ENCODE results near the gene COL27A1. TPM values are rescaled to one million over a fixed set of nuclear protein-coding genes. Genes with fewer than 3 reads are reported as not detected.

COL27A1 gene
- total RNA-seq, 1 donor from 2014 or later: 6.4 TPM

DNA sequence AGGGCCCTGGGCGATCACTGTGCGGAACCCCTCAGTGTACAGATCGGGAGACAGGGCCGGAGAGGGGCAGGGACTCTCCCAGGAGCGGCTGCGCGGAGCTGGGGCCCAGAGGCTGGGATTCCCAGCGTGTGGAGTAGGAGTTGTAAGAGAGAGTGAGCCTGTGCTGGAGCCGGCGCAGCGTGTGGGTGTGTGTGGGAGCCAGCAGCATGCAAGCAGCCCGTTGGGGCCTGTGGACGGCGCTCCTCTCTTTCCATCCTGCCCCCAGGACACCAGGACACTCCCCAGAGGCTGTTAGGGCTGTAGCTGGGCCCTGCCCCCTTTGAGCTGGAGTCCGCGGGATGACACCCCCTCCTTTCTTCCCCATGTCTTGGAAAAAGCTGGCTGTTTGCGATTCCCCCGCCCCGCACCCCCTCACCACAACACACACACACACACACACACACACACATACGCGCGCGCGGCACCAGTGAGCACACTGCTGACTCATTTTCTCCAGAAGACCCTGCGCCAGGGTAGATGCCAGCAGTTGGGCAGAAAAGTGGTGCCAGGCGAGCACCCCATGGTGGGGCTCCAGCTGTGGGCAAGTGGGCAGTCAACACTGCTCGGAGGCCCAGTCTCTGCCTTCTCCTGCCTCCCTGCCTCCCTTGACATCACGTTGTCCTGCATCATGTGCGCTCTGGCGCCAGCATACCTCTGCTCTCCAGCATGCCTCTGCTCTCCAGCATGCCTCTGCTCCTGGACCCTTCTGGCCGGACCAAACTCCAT, 1.5 kb downstream of the COL27A1 start:
- peaks cover 26% of the 10 kb centered on the region for H3K27me3 ChIP-seq (ENCODE audit: low read depth)
- TF ChIP-seq, protein P1, sequence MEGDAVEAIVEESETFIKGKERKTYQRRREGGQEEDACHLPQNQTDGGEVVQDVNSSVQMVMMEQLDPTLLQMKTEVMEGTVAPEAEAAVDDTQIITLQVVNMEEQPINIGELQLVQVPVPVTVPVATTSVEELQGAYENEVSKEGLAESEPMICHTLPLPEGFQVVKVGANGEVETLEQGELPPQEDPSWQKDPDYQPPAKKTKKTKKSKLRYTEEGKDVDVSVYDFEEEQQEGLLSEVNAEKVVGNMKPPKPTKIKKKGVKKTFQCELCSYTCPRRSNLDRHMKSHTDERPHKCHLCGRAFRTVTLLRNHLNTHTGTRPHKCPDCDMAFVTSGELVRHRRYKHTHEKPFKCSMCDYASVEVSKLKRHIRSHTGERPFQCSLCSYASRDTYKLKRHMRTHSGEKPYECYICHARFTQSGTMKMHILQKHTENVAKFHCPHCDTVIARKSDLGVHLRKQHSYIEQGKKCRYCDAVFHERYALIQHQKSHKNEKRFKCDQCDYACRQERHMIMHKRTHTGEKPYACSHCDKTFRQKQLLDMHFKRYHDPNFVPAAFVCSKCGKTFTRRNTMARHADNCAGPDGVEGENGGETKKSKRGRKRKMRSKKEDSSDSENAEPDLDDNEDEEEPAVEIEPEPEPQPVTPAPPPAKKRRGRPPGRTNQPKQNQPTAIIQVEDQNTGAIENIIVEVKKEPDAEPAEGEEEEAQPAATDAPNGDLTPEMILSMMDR (IDR thresholded peaks at IDR 0.05; ENCODE audit: borderline replicate concordance): no peak
- DNase-seq: peak; percentile 62
- peaks cover 38% of the 10 kb centered on the region for H3K4me1 ChIP-seq
- intact Hi-C loops (cut with micrococcal nuclease): loop anchor here (10.0 kb wide), 2 partner anchors 68 to 118 kb away; no protein-coding TSS in a partner anchor
- H3K4me3 ChIP-seq: peak overlapping the region; percentile 80
- H3K36me3 ChIP-seq: no peaks in the 10 kb centered on the region
- peak overlapping the region; percentile 78 for H3K27ac ChIP-seq (replicated peaks)
- H3K9me3 ChIP-seq (replicated peaks): no peaks in the 10 kb centered on the region

- Histone ChIP-seq H3K27me3 (ENCODE audit: low read depth) (peaks cover 24% of the 10 kb centered on the region), H3K27ac (replicated peaks) (no peak overlapping the region), H3K9me3 (replicated peaks) (no peaks in the 10 kb centered on the region), H3K4me3 (peak overlapping the region; percentile 80), H3K4me1 (peaks cover 45% of the 10 kb centered on the region), H3K36me3 (no peaks in the 10 kb centered on the region)
- TF ChIP-seq, protein P1 (IDR thresholded peaks at IDR 0.05; ENCODE audit: borderline replicate concordance): no peak
- no peak for DNase-seq
- intact Hi-C loops (cut with micrococcal nuclease): loop anchor here (10.0 kb wide), 2 partner anchors 67 to 117 kb away; no protein-coding TSS in a partner anchor
Observed at GRCh38 chr9:114157516-114158176, 2.3 kb downstream of the COL27A1 start.

- Histone ChIP-seq H3K36me3 (no peaks in the 10 kb centered on the region), H3K27ac (replicated peaks) (no peak overlapping the region), H3K27me3 (ENCODE audit: low read depth) (peaks cover 14% of the 10 kb centered on the region), H3K4me3 (no peak overlapping the region), H3K9me3 (replicated peaks) (no peaks in the 10 kb centered on the region), H3K4me1 (peaks cover 52% of the 10 kb centered on the region)
- intact Hi-C loops (cut with micrococcal nuclease): loop anchor here (10.0 kb wide), 2 partner anchors 66 to 116 kb away; no protein-coding TSS in a partner anchor
- DNase-seq: no peak
- TF ChIP-seq, protein P1 (IDR thresholded peaks at IDR 0.05; ENCODE audit: borderline replicate concordance): no peak
Observed at GRCh38 chr9:114158482-114159130, 3.3 kb downstream of the COL27A1 start.

GRCh38 chr9:114159691-114160090, 4.4 kb downstream of the COL27A1 start:
- no peaks in the 10 kb centered on the region for H3K36me3 ChIP-seq
- H3K4me3 ChIP-seq: no peak overlapping the region
- H3K27me3 ChIP-seq (ENCODE audit: low read depth): peaks cover 4% of the 10 kb centered on the region
- H3K9me3 ChIP-seq (replicated peaks): no peaks in the 10 kb centered on the region
- H3K27ac ChIP-seq (replicated peaks): no peak overlapping the region
- DNase-seq: no peak
- peaks cover 48% of the 10 kb centered on the region for H3K4me1 ChIP-seq
- intact Hi-C loops (cut with micrococcal nuclease): loop anchor here (10.0 kb wide), 2 partner anchors 65 to 115 kb away; no protein-coding TSS in a partner anchor
- TF ChIP-seq, protein P1 (IDR thresholded peaks at IDR 0.05; ENCODE audit: borderline replicate concordance): no peak

DNA sequence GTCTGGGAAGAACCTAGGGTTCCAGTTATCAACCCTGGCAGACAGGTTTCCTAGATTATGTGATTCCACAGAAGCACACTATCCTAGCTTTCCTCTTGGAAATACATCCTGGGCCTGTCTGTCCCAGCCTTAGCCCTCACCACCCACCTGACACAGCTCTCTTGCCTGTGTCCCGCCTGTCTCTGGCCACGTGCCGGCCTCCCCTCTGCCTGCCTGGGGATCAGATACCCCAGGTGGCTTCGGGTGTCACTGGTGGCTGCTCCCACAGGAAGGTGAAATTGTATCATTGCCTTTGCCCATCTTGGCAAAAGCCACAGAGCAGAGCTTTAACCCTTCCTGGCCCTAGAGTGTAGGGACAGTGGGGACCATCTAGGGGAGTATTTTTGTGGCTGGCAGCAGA, 6.2 kb downstream of the COL27A1 start:
- intact Hi-C loops (cut with micrococcal nuclease): no loop called here
- H3K36me3 ChIP-seq: no peaks in the 10 kb centered on the region
- no peak for DNase-seq
- no peak overlapping the region for H3K27ac ChIP-seq (replicated peaks)
- TF ChIP-seq, protein P1 (IDR thresholded peaks at IDR 0.05; ENCODE audit: borderline replicate concordance): no peak
- H3K9me3 ChIP-seq (replicated peaks): no peaks in the 10 kb centered on the region
- H3K27me3 ChIP-seq (ENCODE audit: low read depth): no peaks in the 10 kb centered on the region
- H3K4me1 ChIP-seq: peaks cover 34% of the 10 kb centered on the region
- H3K4me3 ChIP-seq: no peak overlapping the region
